IMR-90 (cell line): ENCODE data around the gene BMERB1. TPM values are rescaled to one million over a fixed set of nuclear protein-coding genes. Genes with fewer than 3 reads are reported as not detected.

Experiments
- ATAC-seq: fragments of 200-7000 bp; cut with Tn5 transposase; 2 replicates; pipeline ENCODE4 v1.9.1; 2020; ENCODE audit warnings: low read depth, mild to moderate bottlenecking, moderate library complexity
- BruUV-seq: library from RNA; stranded (reverse); fragments of 400-500 nt; replicated peaks from 2 replicates; lab custom pipeline; 2021; lab: Mats Ljungman, UMichigan
- CTCF ChIA-PET: fragments of 300-600 bp; formaldehyde crosslinking; extraction: SDS; loops from one replicate; lab custom pipeline; 2021; ENCODE audit warnings: antibody characterized with exemption; lab: Yijun Ruan, JAX
- POLR2A ChIA-PET: fragments of 300-600 bp; sonication (Branson Sonifier 250); formaldehyde crosslinking; loops from one replicate; lab custom pipeline; 2022; ENCODE audit warnings: antibody characterized with exemption; ENCODE audit not compliant: unreplicated experiment; lab: Charles Lee
- DNase-seq: peaks from one replicate; pipeline ENCODE4 v3.0.0; 2013
- H2AFZ ChIP-seq: replicated peaks from 2 replicates; pipeline ENCODE3; 2013; ENCODE audit warnings: low read length, mild to moderate bottlenecking; ENCODE audit not compliant: poor library complexity
- H2AK5ac ChIP-seq: 2 replicates; pipeline ENCODE4 v1.6.1; 2013; ENCODE audit warnings: low read depth, low read length, inconsistent platforms
- H2AK9ac ChIP-seq: replicated peaks from 2 replicates; pipeline ENCODE3; 2013; ENCODE audit warnings: mild to moderate bottlenecking, low read depth, low read length, moderate library complexity; ENCODE audit not compliant: poor library complexity
- H2BK120ac ChIP-seq: 2 replicates; pipeline ENCODE4 v1.6.1; 2013; ENCODE audit warnings: low read depth, low read length, inconsistent platforms
- H2BK15ac ChIP-seq: 3 replicates; pipeline ENCODE4 v1.6.1; 2013; ENCODE audit warnings: low read depth, low read length, inconsistent platforms
- H2BK20ac ChIP-seq: 2 replicates; pipeline ENCODE4 v1.6.1; 2013; ENCODE audit warnings: low read depth, mild to moderate bottlenecking, inconsistent platforms, low read length, moderate library complexity
- H2BK5ac ChIP-seq: 2 replicates; pipeline ENCODE4 v1.6.1; 2013; ENCODE audit warnings: mild to moderate bottlenecking, low read depth, low read length, inconsistent platforms; ENCODE audit not compliant: poor library complexity, severe bottlenecking
- H3K14ac ChIP-seq: replicated peaks from 2 replicates; pipeline ENCODE4 v1.6.1; 2013; ENCODE audit warnings: low read depth, low read length, inconsistent platforms
- H3K18ac ChIP-seq: 2 replicates; pipeline ENCODE4 v1.6.1; 2013; ENCODE audit warnings: low read depth, low read length, control low read depth
- H3K23ac ChIP-seq: 2 replicates; pipeline ENCODE4 v1.6.1; 2013; ENCODE audit warnings: low read depth, low read length, inconsistent platforms
- H3K27ac ChIP-seq: 2 replicates; pipeline ENCODE4 v1.5.1; 2013; ENCODE audit warnings: mild to moderate bottlenecking, control low read depth, low read length; ENCODE audit not compliant: insufficient read depth
- H3K27me3 ChIP-seq: 2 replicates; pipeline ENCODE4 v1.6.1; 2013; ENCODE audit warnings: low read length; ENCODE audit not compliant: control insufficient read depth, insufficient read depth
- H3K36me3 ChIP-seq: 2 replicates; pipeline ENCODE4 v1.6.1; 2013; ENCODE audit warnings: low read length, mixed read lengths; ENCODE audit not compliant: control insufficient read depth, insufficient read depth
- H3K4ac ChIP-seq: 2 replicates; pipeline ENCODE4 v1.6.1; 2013; ENCODE audit warnings: low read depth, low read length, inconsistent platforms
- H3K4me1 ChIP-seq: 2 replicates; pipeline ENCODE4 v1.6.1; 2013; ENCODE audit warnings: low read length, mixed read lengths; ENCODE audit not compliant: control insufficient read depth, insufficient read depth
- H3K4me2 ChIP-seq: 2 replicates; pipeline ENCODE4 v1.6.1; 2013; ENCODE audit warnings: low read depth, mild to moderate bottlenecking, control low read depth, low read length, moderate library complexity
- H3K4me3 ChIP-seq: 2 replicates; pipeline ENCODE4 v1.5.1; 2013; ENCODE audit warnings: low read depth, mild to moderate bottlenecking, control low read depth, low read length, moderate library complexity; ENCODE audit not compliant: insufficient read depth
- H3K56ac ChIP-seq: 2 replicates; pipeline ENCODE4 v1.6.1; 2013; ENCODE audit warnings: low read length, inconsistent platforms; ENCODE audit not compliant: insufficient read depth; ENCODE audit errors: extremely low read depth
- H3K79me1 ChIP-seq, 2 experiments: 2 replicates each; pipeline ENCODE4 v1.6.1; 2013; ENCODE audit warnings: low read length in 2 of 2, inconsistent platforms in 1 of 2, low read depth in 1 of 2
- H3K9ac ChIP-seq: 2 replicates; pipeline ENCODE4 v1.6.1; 2013; ENCODE audit warnings: low read depth, low read length, control low read depth
- H3K9me1 ChIP-seq: 2 replicates; pipeline ENCODE4 v1.6.1; 2013; ENCODE audit warnings: low read length, inconsistent platforms; ENCODE audit not compliant: insufficient read depth
- H3K9me3 ChIP-seq: 2 replicates; pipeline ENCODE4 v1.6.1; 2013; ENCODE audit warnings: low read length; ENCODE audit not compliant: control insufficient read depth, insufficient read depth
- H4K20me1 ChIP-seq: 2 replicates; pipeline ENCODE4 v1.6.1; 2013; ENCODE audit warnings: low read length, inconsistent platforms; ENCODE audit not compliant: insufficient read depth
- H4K5ac ChIP-seq: 2 replicates; pipeline ENCODE4 v1.6.1; 2013; ENCODE audit warnings: mild to moderate bottlenecking, low read depth, low read length, control low read depth
- H4K8ac ChIP-seq, 2 experiments: 2 replicates each; pipeline ENCODE4 v1.6.1; 2013; ENCODE audit warnings: low read depth in 2 of 2, low read length in 2 of 2, control low read depth in 1 of 2, inconsistent platforms in 1 of 2
- H4K91ac ChIP-seq: 2 replicates; pipeline ENCODE4 v1.6.1; 2013; ENCODE audit warnings: low read depth, low read length, inconsistent platforms; ENCODE audit not compliant: insufficient read depth
- CEBPB ChIP-seq: IDR thresholded peaks from 2 replicates; pipeline ENCODE4 v1.6.1; 2012; ENCODE audit warnings: low read depth, low read length, improper control_type of control experiment
- MAZ ChIP-seq: IDR thresholded peaks from 2 replicates; pipeline ENCODE4 v1.6.1; 2012; ENCODE audit warnings: low read depth, mild to moderate bottlenecking, low read length, improper control_type of control experiment, moderate library complexity, borderline replicate concordance
- RCOR1 ChIP-seq: IDR thresholded peaks from 2 replicates; pipeline ENCODE4 v1.6.1; 2012; ENCODE audit warnings: mild to moderate bottlenecking, low read length, improper control_type of control experiment; ENCODE audit not compliant: insufficient replicate concordance
- RFX5 ChIP-seq: IDR thresholded peaks from 2 replicates; pipeline ENCODE4 v1.8.0; 2012; ENCODE audit warnings: low read depth, mild to moderate bottlenecking, low read length, moderate library complexity
- SMC3 ChIP-seq: fragments of 150-350 bp; IDR thresholded peaks from 2 replicates; pipeline ENCODE4 v1.6.1; 2016; ENCODE audit warnings: low read depth, mild to moderate bottlenecking, antibody characterized with exemption, low read length, moderate library complexity
- WGBS, 2 experiments: methylation state at CpG; one replicate each; pipeline versions ENCODE4 v1.1.5 to v1.1.7; 2013; ENCODE audit warnings: missing lambda C conversion rate in 2 of 2; ENCODE audit not compliant: insufficient read length in 1 of 2; ENCODE audit errors: extremely low coverage in 2 of 2; 5-methylcytosine and 5-hydroxymethylcytosine counted together
- dilution Hi-C: fragments of 300-500 bp; cut with HindIII; formaldehyde crosslinking; loops from one replicate; pipeline ENCODE4 v1.14.3; 2018; ENCODE audit warnings: low sequenced_read_pairs; ENCODE audit not compliant: unreplicated experiment
- in situ Hi-C: fragments of 300-500 bp; cut with MboI; formaldehyde crosslinking; loops from 3 replicates; pipeline ENCODE4 v1.14.3; 2019; ENCODE audit warnings: low sequenced_read_pairs, inconsistent platforms, mixed read lengths
- intact Hi-C: fragments of 100-400 bp; cut with micrococcal nuclease; formaldehyde crosslinking; loops from 2 replicates; pipeline ENCODE4 v1.10.0; 2022
- polyA plus RNA-seq, 3 experiments: library from polyadenylated mRNA; depleted of rRNA; stranded (reverse); fragments of >200 nt; gene quantifications; 2 replicates each; pipeline ENCODE4 v1.2.3, GENCODE V29; 2012; ENCODE audit warnings: low replicate concordance in 1 of 3
- total RNA-seq: library from RNA; depleted of rRNA; stranded (reverse); fragments of >200 nt; gene quantifications from 2 replicates; pipeline ENCODE4 v1.2.3, GENCODE V29; 2012

Gene BMERB1
- total and polyA plus RNA-seq, 2 of the 4 experiments (the other 2 are of a cell fraction), result 22.6 to 32.9 TPM

- Histone ChIP-seq H2BK5ac (no peak overlapping the region), H4K8ac (no peak overlapping the region), H3K4me2 (no peak overlapping the region), H4K5ac (no peak overlapping the region), H2AK5ac (no peak overlapping the region), H3K9me3 (no peaks in the 10 kb centered on the region), H3K27me3 (no peaks in the 10 kb centered on the region), H3K4me1 (peaks cover 10% of the 10 kb centered on the region), H3K36me3 (peaks cover 60% of the 10 kb centered on the region), H3K4me3 (no peak overlapping the region), H4K20me1 (peaks cover 4% of the 10 kb centered on the region; the same call in 1 of the 2 replicates), H3K56ac (no peak overlapping the region), H2BK20ac (no peak overlapping the region), H3K9me1 (peaks cover 21% of the 10 kb centered on the region), H3K9ac (no peak overlapping the region), H3K4ac (no peak overlapping the region), H3K27ac (no peak overlapping the region), H3K14ac (no peak overlapping the region), H2AFZ (no peak overlapping the region), H3K79me1 (peaks cover 0 to 23% of the 10 kb centered on the region in 2 experiments; a peak in 2 of 4 replicates), H4K91ac (no peak overlapping the region), H2BK120ac (no peak overlapping the region), H2AK9ac (no peak overlapping the region), H3K23ac (no peak overlapping the region), H3K18ac (no peak overlapping the region), H2BK15ac (no peak overlapping the region)
- ATAC-seq, result no peak
- intact Hi-C loops, result no loop called here
- WGBS, 2 experiments, result 80% methylated on average over 2 of the region's 13 CpGs; no CpG with 5 or more reads in 1 of the 2 experiments
- DNase-seq, result no peak
- BruUV-seq, result no TSS peak
- ChIA-PET POLR2A (no interaction called here), CTCF (no interaction called here)
- in situ Hi-C loops, result no loop called here
- dilution Hi-C loops, result no loop called here
- TF ChIP-seq CEBPB, result no peak
- no peak for TF ChIP-seq RCOR1
- TF ChIP-seq RFX5, result no peak
- TF ChIP-seq MAZ, result no peak
- no peak for TF ChIP-seq SMC3
Measured at GRCh38 chr16:15605839-15606517, 171.6 kb downstream of the BMERB1 start.
